ENCODE data around the gene TBC1D5.

TBC1D5 gene

GRCh38 chr3:17333446-17333845 lies 409.0 kb downstream of the TBC1D5 start:
- no peak for DNase-seq

- DNase-seq = no peak
Observed at GRCh38 chr3:17330660-17331059, 411.8 kb downstream of the TBC1D5 start.

- DNase-seq = no peak
Observed at GRCh38 chr3:17329927-17330326, 412.5 kb downstream of the TBC1D5 start.

GRCh38 chr3:17322106-17322793 lies 420.2 kb downstream of the TBC1D5 start:
- DNase-seq = no peak

GRCh38 chr3:17320266-17320665 lies 422.2 kb downstream of the TBC1D5 start:
- no peak for DNase-seq

GRCh38 chr3:17315897-17316296 lies 426.5 kb downstream of the TBC1D5 start:
- DNase-seq = no peak

GRCh38 chr3:17314171-17314570 lies 428.3 kb downstream of the TBC1D5 start:
- DNase-seq = no peak

GRCh38 chr3:17313746-17314145 lies 428.7 kb downstream of the TBC1D5 start:
- no peak for DNase-seq

GRCh38 chr3:17310983-17311382 lies 431.4 kb downstream of the TBC1D5 start:
- no peak for DNase-seq

GRCh38 chr3:17307887-17308286 lies 434.5 kb downstream of the TBC1D5 start:
- DNase-seq = no peak

- no peak for DNase-seq
Observed at GRCh38 chr3:17307482-17307881, 434.9 kb downstream of the TBC1D5 start.

- no peak for DNase-seq
Observed at GRCh38 chr3:17304969-17305368, 437.5 kb downstream of the TBC1D5 start.

GRCh38 chr3:17302774-17303173 lies 439.7 kb downstream of the TBC1D5 start:
- DNase-seq = no peak

GRCh38 chr3:17302170-17302569 lies 440.3 kb downstream of the TBC1D5 start:
- DNase-seq = no peak

- DNase-seq = no peak
Observed at GRCh38 chr3:17301271-17301670, 441.2 kb downstream of the TBC1D5 start.

- DNase-seq = no peak
Observed at GRCh38 chr3:17300441-17300840, 442.0 kb downstream of the TBC1D5 start.

- DNase-seq = no peak
Observed at GRCh38 chr3:17298038-17298437, 444.4 kb downstream of the TBC1D5 start.

- DNase-seq = no peak
Observed at GRCh38 chr3:17292556-17292955, 449.9 kb downstream of the TBC1D5 start.

- no peak for DNase-seq
Observed at GRCh38 chr3:17290894-17291293, 451.5 kb downstream of the TBC1D5 start.

- DNase-seq = no peak
Observed at GRCh38 chr3:17288839-17289399, 453.5 kb downstream of the TBC1D5 start.

- no peak for DNase-seq
Observed at GRCh38 chr3:17287006-17287689, 455.3 kb downstream of the TBC1D5 start.

GRCh38 chr3:17278006-17278405 lies 464.4 kb downstream of the TBC1D5 start:
- DNase-seq = no peak

GRCh38 chr3:17266846-17267245 lies 475.6 kb downstream of the TBC1D5 start:
- no peak for DNase-seq

GRCh38 chr3:17261627-17262369 lies 480.6 kb downstream of the TBC1D5 start:
- DNase-seq = no peak

Data from T1000 (cell line).